Right lobe of liver (tissue), 4 donors: ENCODE data around the gene RTP4.

Experiments used
- POLR2A ChIP-seq: fragments of 450-650 bp; IDR thresholded peaks from one replicate; pipeline ENCODE4 v1.6.1; 2017; ENCODE audit warnings: antibody characterized with exemption, mild to moderate bottlenecking
- TF ChIP-seq, protein P1 (sequence below), 4 donors: fragments of 200-600 bp in 3 of 4; fragments of 450-650 bp in 1 of 4; IDR thresholded peaks; one replicate each; pipeline versions ENCODE4 v1.5.1 to v1.8.0; 2016 to 2022; ENCODE audit warnings: antibody characterized with exemption in 4 of 4, mild to moderate bottlenecking in 2 of 4
- donor health status: DM: no; HTN: no; CAD: no.
- donor health status: DM: no; HTN: no; CAD: no.
- donor health status: DM: no; HTN: yes; CAD: no.

DNA sequence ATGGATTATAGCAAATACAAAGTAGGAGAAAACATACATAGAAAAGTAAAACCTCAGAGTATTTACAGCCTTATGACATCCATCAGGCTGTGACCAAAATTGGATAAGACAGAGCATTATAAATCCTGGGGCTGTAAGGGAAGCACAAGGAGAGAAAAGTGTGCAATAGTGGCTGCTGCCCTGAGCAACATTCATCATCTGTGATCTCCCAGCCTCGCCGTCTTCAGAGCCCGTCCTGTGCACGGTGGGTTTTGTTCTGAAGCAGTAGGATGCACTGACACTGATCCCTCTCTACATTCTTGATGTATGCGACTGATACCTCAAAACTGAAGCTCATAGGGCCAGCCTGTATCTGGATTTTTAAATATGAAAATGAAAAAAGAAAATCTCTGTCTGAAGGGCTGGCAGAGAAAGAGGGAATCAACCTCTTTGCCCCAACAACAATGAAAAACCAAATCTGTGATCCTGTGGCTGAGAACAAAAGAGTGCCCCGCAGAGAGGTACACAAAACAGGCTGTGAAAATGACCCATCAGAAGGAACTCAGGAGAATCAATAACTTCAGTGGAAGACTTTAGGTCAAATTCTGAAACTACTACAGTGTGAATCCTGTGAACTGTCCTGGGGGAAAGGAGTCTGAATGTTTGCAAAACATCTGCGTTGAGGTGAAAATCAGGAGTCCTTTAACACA is 8.2 kb upstream of the RTP4 start:
- TF ChIP-seq, protein P1, sequence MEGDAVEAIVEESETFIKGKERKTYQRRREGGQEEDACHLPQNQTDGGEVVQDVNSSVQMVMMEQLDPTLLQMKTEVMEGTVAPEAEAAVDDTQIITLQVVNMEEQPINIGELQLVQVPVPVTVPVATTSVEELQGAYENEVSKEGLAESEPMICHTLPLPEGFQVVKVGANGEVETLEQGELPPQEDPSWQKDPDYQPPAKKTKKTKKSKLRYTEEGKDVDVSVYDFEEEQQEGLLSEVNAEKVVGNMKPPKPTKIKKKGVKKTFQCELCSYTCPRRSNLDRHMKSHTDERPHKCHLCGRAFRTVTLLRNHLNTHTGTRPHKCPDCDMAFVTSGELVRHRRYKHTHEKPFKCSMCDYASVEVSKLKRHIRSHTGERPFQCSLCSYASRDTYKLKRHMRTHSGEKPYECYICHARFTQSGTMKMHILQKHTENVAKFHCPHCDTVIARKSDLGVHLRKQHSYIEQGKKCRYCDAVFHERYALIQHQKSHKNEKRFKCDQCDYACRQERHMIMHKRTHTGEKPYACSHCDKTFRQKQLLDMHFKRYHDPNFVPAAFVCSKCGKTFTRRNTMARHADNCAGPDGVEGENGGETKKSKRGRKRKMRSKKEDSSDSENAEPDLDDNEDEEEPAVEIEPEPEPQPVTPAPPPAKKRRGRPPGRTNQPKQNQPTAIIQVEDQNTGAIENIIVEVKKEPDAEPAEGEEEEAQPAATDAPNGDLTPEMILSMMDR (IDR thresholded peaks at IDR 0.05), result no peak
- no peak for TF ChIP-seq POLR2A
